Heart left ventricle (tissue), 13 donors: Measurements from ENCODE around the gene STXBP4.

Experiments used
- CTCF ChIP-seq, 12 donors: fragments of 200-600 bp; sonication (generic) in 4 of 12; IDR thresholded peaks; one replicate each; pipeline versions ENCODE4 v1.5.0 to v1.8.0; 2018 to 2022; ENCODE audit warnings: antibody characterized with exemption in 12 of 12, mild to moderate bottlenecking in 5 of 12
- POLR2A ChIP-seq, 2 donors: fragments of 450-650 bp; IDR thresholded peaks; one replicate each; pipeline ENCODE4 v1.6.1; 2017; ENCODE audit warnings: antibody characterized with exemption in 2 of 2, mild to moderate bottlenecking in 2 of 2, moderate library complexity in 2 of 2
- donor health status: ischemic (EF 13 %, LVEDD 7.1; RV severe dilation, severe dysfunction).
- donor health status: DM: no; HTN: yes; CAD: no.
- donor health status: DM: no; HTN: no; CAD: no.
- donor health status: ischemic (EF 25% LVEDD 6.9; RV normal size, moderate dysfunction).
- donor health status: ischemic (EF 25% LVEDD 5.7; RV mildly dilated, moderate dysfunction).
- donor health status: ischemic (EF 35%, LVEDD 5.7; RV mildly dilated, moderate dysfunction).
- donor health status: nonischemic (EF 11% LVEDD 7.7; RV severe dilation, severe dysfunction).
- donor health status: DM: yes; HTN: yes; CAD: no.
- donor health status: PGD.
- donor health status: ischemic (EF 29% LVEDD 5.4; RV normal size, mild dysfunction).
- donor health status: nonischemic (EF 23%, LVEDD 6.1; RV moderate dilation, normal function).

- TF ChIP-seq CTCF (IDR thresholded peaks at IDR 0.05) (no peak), POLR2A (IDR thresholded peaks at IDR 0.05) (no peak)
These were observed 69.7 kb downstream of the STXBP4 start for GRCh38 chr17:55038291-55038690.
